ENCODE data around the gene ZFTA.

The ZFTA gene

DNA sequence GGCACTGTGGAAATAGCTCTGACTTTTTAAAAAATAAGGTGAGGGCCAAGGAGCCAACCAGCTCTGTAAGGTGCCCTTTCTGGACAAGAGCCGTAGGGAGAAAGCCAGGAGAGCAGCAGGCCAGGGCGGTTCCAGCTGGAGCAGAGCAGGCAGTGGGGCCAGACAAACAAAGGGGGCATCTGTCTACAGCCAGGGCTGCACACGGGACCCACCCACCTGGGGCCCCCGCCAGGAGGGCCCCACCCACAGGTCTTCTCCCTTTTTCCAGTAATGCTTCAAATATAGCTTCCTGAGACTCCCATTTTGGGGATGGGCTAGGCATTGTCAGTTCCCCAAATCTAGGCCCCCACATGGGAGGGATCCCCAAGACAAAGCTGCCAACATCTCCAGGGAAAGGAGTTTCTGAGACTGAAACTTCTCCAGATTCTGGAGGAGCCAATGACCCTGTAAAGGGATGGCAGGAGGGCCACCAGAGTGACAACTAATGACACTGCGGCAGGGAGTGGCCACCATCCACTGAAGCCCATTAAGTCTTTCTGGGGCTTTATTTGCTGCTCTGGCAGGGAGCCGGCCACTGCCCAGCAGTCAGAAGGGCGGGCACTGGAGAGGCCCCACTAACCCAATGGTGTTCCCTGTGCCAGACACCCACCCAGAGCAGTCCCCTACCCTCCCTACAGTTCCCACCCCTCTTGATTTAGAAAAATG, 1.9 kb downstream of the ZFTA start:
- TF ChIP-seq, protein P1, sequence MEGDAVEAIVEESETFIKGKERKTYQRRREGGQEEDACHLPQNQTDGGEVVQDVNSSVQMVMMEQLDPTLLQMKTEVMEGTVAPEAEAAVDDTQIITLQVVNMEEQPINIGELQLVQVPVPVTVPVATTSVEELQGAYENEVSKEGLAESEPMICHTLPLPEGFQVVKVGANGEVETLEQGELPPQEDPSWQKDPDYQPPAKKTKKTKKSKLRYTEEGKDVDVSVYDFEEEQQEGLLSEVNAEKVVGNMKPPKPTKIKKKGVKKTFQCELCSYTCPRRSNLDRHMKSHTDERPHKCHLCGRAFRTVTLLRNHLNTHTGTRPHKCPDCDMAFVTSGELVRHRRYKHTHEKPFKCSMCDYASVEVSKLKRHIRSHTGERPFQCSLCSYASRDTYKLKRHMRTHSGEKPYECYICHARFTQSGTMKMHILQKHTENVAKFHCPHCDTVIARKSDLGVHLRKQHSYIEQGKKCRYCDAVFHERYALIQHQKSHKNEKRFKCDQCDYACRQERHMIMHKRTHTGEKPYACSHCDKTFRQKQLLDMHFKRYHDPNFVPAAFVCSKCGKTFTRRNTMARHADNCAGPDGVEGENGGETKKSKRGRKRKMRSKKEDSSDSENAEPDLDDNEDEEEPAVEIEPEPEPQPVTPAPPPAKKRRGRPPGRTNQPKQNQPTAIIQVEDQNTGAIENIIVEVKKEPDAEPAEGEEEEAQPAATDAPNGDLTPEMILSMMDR (IDR thresholded peaks at IDR 0.05; ENCODE audit: insufficient read depth, missing control alignments) = no peak
- DNase-seq (ENCODE audit: insufficient read length, low spot score) (no peak), FAIRE-seq (no peak)

DNA sequence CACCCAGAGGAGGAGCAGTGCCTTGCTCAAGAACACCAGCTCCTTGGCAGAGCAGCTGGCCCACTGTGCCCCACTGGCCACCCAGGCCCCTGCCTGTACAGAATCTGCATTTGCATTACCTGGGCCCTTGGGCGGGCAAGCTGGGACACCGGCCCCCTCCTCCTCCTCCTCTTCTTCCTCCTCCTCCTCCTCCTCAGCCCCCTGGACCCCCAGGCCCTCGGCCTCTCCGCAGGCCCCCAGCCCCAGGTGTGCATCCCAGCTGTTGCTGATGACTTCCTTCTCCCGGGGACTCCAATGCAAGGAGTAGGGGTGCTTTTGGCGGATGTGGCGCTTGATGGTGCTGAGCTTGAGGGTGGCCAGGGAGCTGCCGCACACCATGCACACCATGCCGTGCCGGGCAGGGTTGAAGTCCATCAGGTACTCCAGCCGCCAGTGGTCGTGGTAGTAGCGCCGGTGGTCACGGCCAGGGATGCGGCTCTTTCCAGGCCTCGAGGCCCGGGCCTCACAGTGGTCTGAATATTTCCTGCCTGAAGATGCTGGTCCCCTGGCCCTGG, 2.8 kb downstream of the ZFTA start:
- FAIRE-seq = no peak
- no peak for DNase-seq (ENCODE audit: insufficient read length, low spot score)
- TF ChIP-seq, protein P1 (IDR thresholded peaks at IDR 0.05; ENCODE audit: insufficient read depth, missing control alignments) = no peak

DNA sequence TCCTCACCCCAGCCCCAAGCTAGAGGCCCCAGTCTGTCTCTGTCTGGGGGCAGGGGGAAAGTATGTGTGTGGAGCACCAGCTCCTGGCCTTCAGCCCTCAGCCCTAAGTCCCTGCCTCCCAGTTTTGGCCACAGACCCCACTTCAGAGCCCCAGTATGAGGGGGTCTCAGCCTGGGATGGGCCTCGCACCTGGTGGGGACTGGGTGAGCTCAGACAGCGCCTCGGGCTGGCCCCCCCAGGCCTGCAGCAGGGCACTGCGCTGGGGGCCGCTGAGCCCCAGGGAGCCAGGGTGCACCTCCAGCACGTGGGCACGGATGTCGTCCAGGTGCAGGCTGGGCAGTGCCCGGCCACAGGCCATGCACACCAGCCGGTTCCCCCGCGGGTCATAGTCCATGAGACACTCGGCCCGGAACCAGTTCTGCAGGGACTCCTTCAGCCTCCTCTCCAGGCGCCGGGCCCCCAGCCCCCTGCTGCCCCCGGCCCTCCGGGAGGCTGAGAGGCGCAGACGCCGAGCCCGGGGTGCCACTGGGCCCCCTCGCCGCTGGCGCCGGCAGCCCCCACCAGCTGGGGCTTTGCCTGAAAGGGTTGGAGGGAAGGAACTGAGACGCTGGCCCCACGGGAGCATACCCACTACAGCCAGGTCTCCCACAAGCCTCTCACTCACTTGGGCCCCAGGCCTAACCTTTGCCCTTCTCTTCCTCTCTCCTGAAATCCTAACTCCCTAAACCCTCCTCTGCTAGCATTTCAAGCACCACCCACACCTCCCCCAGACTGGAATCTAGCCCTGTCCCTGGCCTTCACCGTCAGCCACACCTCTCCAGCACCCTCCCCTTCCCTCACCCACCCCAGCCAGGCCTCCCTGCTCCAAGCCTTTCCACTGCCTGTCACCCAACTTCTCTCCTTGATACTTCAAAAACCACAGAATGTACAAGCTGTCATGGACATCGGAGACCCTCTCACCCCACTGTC, 3.6 kb downstream of the ZFTA start:
- DNase-seq (ENCODE audit: insufficient read length, low spot score) (no peak), FAIRE-seq (no peak)
- TF ChIP-seq, protein P1 (IDR thresholded peaks at IDR 0.05; ENCODE audit: insufficient read depth, missing control alignments) = no peak

DNA sequence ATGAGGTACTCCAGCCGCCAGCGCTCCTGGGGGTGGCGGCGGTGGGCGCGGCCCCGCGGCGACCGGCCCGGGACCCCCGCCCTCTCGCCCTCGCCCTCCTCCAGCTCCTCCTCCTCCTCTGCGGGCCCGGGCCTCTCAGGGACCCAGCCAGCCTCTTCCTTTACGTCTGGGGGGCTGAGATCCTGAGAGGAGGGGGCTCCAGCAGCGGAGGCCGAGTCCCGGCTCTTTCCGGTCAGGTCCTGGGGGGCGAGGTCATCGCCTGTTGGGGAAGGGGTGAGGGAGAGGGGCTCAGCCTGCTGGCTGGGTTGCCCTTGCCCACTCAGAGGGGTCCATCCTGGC, 4.3 kb downstream of the ZFTA start:
- no peak for FAIRE-seq
- no peak for DNase-seq (ENCODE audit: insufficient read length, low spot score)
- TF ChIP-seq, protein P1 (IDR thresholded peaks at IDR 0.05; ENCODE audit: insufficient read depth, missing control alignments) = no peak

DNA sequence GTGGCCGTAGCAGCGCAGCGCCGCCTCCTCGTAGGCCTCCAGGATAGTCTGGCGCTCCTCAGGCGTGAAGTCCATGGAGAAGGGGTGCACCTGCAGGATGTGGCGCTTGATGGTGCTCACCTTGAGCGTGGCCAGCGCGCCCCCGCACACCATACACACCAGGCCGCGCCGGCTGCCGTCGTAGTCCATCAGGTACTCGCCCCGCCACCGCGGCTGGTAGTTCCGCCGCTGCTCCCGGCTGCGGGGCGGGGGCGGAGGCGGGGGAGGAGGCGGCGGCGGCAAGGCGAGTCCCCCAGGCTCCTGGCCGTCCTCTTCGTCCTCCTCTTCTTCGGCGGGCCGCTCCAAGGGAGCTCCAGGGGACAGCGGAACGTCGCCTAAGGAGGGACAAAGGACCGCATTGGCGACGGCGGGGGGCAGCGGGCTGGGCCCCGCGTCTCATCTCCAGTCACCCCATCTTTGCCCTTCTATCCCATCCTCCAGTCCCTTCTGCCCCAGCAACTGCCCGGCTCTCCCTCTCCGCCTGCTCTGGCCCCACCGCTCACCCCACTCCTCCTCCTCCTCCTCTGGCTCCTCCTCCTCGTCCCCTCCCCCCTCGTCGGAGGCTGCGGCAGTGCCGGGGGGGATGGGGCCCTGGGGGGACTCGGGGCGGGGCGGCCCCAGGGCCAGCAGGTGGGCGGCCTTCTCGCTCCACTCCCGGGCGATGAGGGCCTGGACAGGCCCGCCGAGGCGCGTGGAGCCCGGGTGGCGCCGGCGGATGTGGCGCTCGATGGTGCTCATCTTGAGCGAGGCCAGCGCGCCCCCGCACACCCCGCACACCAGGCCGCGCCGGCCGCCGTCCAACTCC, 4.9 kb downstream of the ZFTA start:
- DNase-seq (ENCODE audit: insufficient read length, low spot score) = no peak
- TF ChIP-seq, protein P1 (IDR thresholded peaks at IDR 0.05; ENCODE audit: insufficient read depth, missing control alignments) = no peak
- no peak for FAIRE-seq

DNA sequence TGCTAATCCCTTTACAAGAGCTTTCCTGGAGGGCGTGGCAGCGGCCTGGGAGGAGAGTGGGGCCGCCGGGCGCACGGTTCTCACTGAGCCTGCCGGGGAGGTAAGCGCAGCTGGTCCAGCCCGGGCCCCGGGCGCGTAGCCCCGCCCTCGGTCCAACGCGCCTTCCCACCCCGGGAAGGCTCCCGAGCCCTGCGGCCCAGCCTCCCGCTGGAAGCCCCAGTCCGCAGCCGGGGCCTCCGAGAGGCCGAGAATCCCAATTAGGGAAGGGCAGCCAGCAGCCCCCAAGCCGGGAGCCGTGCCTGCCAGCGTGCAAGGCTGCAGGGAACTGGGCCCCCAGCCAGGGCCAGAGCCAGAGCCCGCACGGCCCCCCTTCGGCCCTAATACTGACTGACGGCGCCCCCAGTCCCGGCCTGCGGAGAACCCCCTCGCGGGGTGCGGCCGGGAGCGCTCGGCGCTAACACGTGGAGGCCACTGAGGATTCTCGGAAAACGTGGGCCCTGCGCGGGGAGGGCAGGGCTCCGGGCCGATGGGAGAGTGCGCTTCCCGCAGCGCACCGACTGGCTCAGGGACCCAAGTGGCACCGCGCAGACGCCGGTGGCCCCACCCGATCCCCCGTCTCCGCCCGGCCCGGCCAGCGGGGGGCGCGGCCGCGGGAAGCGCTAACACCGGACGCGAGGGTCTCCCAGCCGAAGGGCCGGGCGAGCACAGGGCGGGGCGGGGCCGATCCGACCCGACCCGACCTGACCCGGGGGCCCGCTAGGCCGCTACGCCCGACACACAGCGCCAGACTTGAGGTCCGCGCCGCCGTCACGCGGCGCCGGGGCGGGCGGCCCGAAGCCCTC, 5.7 kb downstream of the ZFTA start:
- FAIRE-seq (no peak), DNase-seq (ENCODE audit: insufficient read length, low spot score) (no peak)
- TF ChIP-seq, protein P1 (IDR thresholded peaks at IDR 0.05; ENCODE audit: insufficient read depth, missing control alignments) = no peak
